Astrocyte (in vitro differentiated cells and primary cell): Measurements from ENCODE around the gene GKN2. TPM values are rescaled to one million over a fixed set of nuclear protein-coding genes. Genes with fewer than 3 reads are reported as not detected.

Experiments
- DNase-seq: peaks from one replicate; pipeline ENCODE4 v3.0.0-alpha.2; 2010; ENCODE audit warnings: low read depth
- FAIRE-seq: peaks from 2 replicates; lab custom pipeline; 2011; peaks lifted over from hg19 to GRCh38; lab: Jason Lieb, UNC
- H2AFZ ChIP-seq: 2 replicates; pipeline ENCODE4 v1.6.0; 2012; ENCODE audit warnings: low read depth, low read length, inconsistent platforms
- H3K27ac ChIP-seq: 2 replicates; pipeline ENCODE4 v1.5.1; 2011; ENCODE audit warnings: low read depth, low read length, inconsistent platforms
- H3K27me3 ChIP-seq: 2 replicates; pipeline ENCODE4 v1.6.0; 2011; ENCODE audit warnings: low read length, inconsistent platforms; ENCODE audit not compliant: insufficient read depth
- H3K36me3 ChIP-seq: 2 replicates; pipeline ENCODE4 v1.5.1; 2011; ENCODE audit warnings: low read length, inconsistent platforms; ENCODE audit not compliant: insufficient read depth
- H3K4me1 ChIP-seq: 2 replicates; pipeline ENCODE4 v1.5.1; 2011; ENCODE audit warnings: low read length, inconsistent platforms; ENCODE audit not compliant: insufficient read depth
- H3K4me2 ChIP-seq: 2 replicates; pipeline ENCODE4 v1.6.0; 2012; ENCODE audit warnings: low read length, inconsistent platforms
- H3K4me3 ChIP-seq: 2 replicates; pipeline ENCODE4 v1.5.1; 2011; ENCODE audit warnings: low read depth, mild to moderate bottlenecking, low read length, inconsistent platforms; ENCODE audit not compliant: insufficient read depth
- H3K79me2 ChIP-seq: 2 replicates; pipeline ENCODE4 v1.6.0; 2012; ENCODE audit warnings: mild to moderate bottlenecking, low read length, inconsistent platforms; ENCODE audit not compliant: insufficient read depth
- H3K9ac ChIP-seq: 2 replicates; pipeline ENCODE4 v1.6.0; 2012; ENCODE audit warnings: mild to moderate bottlenecking, low read length, inconsistent platforms
- H3K9me3 ChIP-seq: 2 replicates; pipeline ENCODE4 v1.5.1; 2012; ENCODE audit warnings: low read depth, mild to moderate bottlenecking, low read length, inconsistent platforms; ENCODE audit not compliant: insufficient read depth
- H4K20me1 ChIP-seq: 2 replicates; pipeline ENCODE4 v1.6.0; 2012; ENCODE audit warnings: low read length, inconsistent platforms; ENCODE audit not compliant: insufficient read depth
- H3K27ac Mint-ChIP-seq: one replicate; pipeline ENCODE4 v1.8.0; 2021; ENCODE audit warnings: mild to moderate bottlenecking, mixed read lengths; ENCODE audit not compliant: unreplicated experiment
- H3K27me3 Mint-ChIP-seq: one replicate; pipeline ENCODE4 v1.8.0; 2021; ENCODE audit warnings: low read depth, mixed read lengths; ENCODE audit not compliant: unreplicated experiment
- H3K36me3 Mint-ChIP-seq: one replicate; pipeline ENCODE4 v1.8.0; 2021; ENCODE audit warnings: low read depth, mixed read lengths; ENCODE audit not compliant: unreplicated experiment
- H3K4me1 Mint-ChIP-seq: one replicate; pipeline ENCODE4 v1.8.0; 2021; ENCODE audit warnings: low read depth, mixed read lengths; ENCODE audit not compliant: unreplicated experiment
- H3K4me3 Mint-ChIP-seq: one replicate; pipeline ENCODE4 v1.8.0; 2021; ENCODE audit warnings: mild to moderate bottlenecking, moderate library complexity, mixed read lengths; ENCODE audit not compliant: unreplicated experiment
- H3K9me3 Mint-ChIP-seq: one replicate; pipeline ENCODE4 v1.8.0; 2021; ENCODE audit warnings: mild to moderate bottlenecking, mixed read lengths; ENCODE audit not compliant: unreplicated experiment
- EZH2 ChIP-seq: IDR thresholded peaks from 2 replicates; pipeline ENCODE4 v1.6.1; 2012; ENCODE audit warnings: mild to moderate bottlenecking, low read length, inconsistent platforms; ENCODE audit not compliant: insufficient read depth
- total RNA-seq: library from RNA; stranded (reverse); gene quantifications from 2 replicates; pipeline ENCODE4 v1.2.1, GENCODE V29; 2021
- TF ChIP-seq, protein P1 (sequence below): IDR thresholded peaks from 2 replicates; pipeline ENCODE4 v1.5.1; 2011; ENCODE audit warnings: low read depth, mild to moderate bottlenecking, inconsistent platforms, low read length, moderate library complexity; ENCODE audit not compliant: insufficient read depth

GKN2 gene
- total RNA-seq, 1 donor from 2014 or later: not detected

DNA sequence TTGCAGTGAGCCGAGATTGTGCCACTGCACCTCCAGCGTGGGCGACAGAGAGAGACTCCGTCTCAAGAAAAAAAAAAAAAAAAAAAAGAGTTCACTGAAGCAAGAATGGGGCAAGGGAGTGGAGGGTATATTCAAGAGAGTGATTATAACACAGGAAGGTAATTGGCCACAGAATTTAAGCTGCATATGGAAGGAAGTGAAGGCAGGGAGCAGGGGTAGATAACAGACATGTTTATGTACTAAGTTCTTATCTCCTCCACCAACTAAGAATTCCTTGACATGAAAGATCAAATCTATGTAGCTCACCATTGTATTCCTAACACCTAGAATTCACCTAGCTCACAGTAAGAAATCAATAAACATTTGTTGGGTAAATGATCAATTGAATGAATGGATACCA lies 37.3 kb downstream of the GKN2 start:
- Histone ChIP-seq H3K9ac (no peak overlapping the region), H3K27me3 (no peaks in the 10 kb centered on the region), H3K4me1 (peaks cover 5% of the 10 kb centered on the region), H2AFZ (no peak overlapping the region), H3K4me3 (no peak overlapping the region), H3K4me2 (no peak overlapping the region), H3K9me3 (no peaks in the 10 kb centered on the region), H3K27ac (no peak overlapping the region), H4K20me1 (no peaks in the 10 kb centered on the region), H3K36me3 (no peaks in the 10 kb centered on the region), H3K79me2 (no peaks in the 10 kb centered on the region)
- Mint-ChIP-seq H3K4me3 (no peak overlapping the region), H3K4me1 (no peaks in the 10 kb centered on the region), H3K36me3 (no peaks in the 10 kb centered on the region), H3K27ac (no peak overlapping the region), H3K9me3 (no peaks in the 10 kb centered on the region), H3K27me3 (no peaks in the 10 kb centered on the region)
- FAIRE-seq (no peak), DNase-seq (no peak)
- no peak for TF ChIP-seq EZH2
- TF ChIP-seq, protein P1, sequence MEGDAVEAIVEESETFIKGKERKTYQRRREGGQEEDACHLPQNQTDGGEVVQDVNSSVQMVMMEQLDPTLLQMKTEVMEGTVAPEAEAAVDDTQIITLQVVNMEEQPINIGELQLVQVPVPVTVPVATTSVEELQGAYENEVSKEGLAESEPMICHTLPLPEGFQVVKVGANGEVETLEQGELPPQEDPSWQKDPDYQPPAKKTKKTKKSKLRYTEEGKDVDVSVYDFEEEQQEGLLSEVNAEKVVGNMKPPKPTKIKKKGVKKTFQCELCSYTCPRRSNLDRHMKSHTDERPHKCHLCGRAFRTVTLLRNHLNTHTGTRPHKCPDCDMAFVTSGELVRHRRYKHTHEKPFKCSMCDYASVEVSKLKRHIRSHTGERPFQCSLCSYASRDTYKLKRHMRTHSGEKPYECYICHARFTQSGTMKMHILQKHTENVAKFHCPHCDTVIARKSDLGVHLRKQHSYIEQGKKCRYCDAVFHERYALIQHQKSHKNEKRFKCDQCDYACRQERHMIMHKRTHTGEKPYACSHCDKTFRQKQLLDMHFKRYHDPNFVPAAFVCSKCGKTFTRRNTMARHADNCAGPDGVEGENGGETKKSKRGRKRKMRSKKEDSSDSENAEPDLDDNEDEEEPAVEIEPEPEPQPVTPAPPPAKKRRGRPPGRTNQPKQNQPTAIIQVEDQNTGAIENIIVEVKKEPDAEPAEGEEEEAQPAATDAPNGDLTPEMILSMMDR: no peak

DNA sequence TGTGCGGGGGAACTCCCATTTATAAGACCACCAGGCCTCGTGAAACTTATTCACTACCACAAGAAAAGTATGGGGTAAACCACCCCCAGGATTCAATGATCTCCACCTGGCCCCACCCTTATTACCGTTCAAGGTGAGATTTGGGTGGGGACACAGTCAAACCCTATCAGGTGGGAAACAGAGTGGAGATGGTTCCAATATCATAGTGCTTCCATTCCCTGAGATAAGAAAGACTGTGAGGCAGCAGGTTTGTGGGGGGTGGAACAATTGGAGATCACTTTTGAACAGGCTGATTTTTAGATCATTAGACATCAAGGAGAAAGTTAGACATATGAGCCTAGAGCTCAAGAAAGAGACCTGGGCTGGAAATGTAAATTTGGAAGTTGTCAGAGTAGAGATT lies 39.3 kb downstream of the GKN2 start:
- Mint-ChIP-seq H3K27me3 (no peaks in the 10 kb centered on the region), H3K36me3 (no peaks in the 10 kb centered on the region), H3K9me3 (no peaks in the 10 kb centered on the region), H3K4me1 (peaks cover 4% of the 10 kb centered on the region), H3K4me3 (no peak overlapping the region), H3K27ac (no peak overlapping the region)
- no peaks in the 10 kb centered on the region for H3K79me2 ChIP-seq
- H3K36me3 ChIP-seq: no peaks in the 10 kb centered on the region
- no peak overlapping the region for H3K9ac ChIP-seq
- FAIRE-seq (no peak), DNase-seq (no peak)
- no peak for TF ChIP-seq EZH2
- TF ChIP-seq, protein P1: no peak
- no peak overlapping the region for H3K27ac ChIP-seq
- H3K27me3 ChIP-seq: no peaks in the 10 kb centered on the region
- peaks cover 9% of the 10 kb centered on the region for H3K4me1 ChIP-seq
- H3K9me3 ChIP-seq: no peaks in the 10 kb centered on the region
- no peak overlapping the region for H3K4me3 ChIP-seq
- H4K20me1 ChIP-seq: no peaks in the 10 kb centered on the region
- no peak overlapping the region for H3K4me2 ChIP-seq
- no peak overlapping the region for H2AFZ ChIP-seq

GRCh38 chr2:68912732-68913131 lies 40.0 kb downstream of the GKN2 start:
- Histone ChIP-seq H3K27me3 (no peaks in the 10 kb centered on the region), H3K79me2 (no peaks in the 10 kb centered on the region), H3K4me3 (no peak overlapping the region), H4K20me1 (no peaks in the 10 kb centered on the region), H2AFZ (no peak overlapping the region), H3K27ac (no peak overlapping the region), H3K36me3 (no peaks in the 10 kb centered on the region), H3K4me2 (no peak overlapping the region), H3K9ac (no peak overlapping the region), H3K4me1 (peaks cover 12% of the 10 kb centered on the region), H3K9me3 (no peaks in the 10 kb centered on the region)
- Mint-ChIP-seq H3K4me3 (no peak overlapping the region), H3K36me3 (no peaks in the 10 kb centered on the region), H3K27me3 (no peaks in the 10 kb centered on the region), H3K4me1 (peaks cover 7% of the 10 kb centered on the region), H3K9me3 (no peaks in the 10 kb centered on the region), H3K27ac (no peak overlapping the region)
- TF ChIP-seq, protein P1: no peak
- no peak for TF ChIP-seq EZH2
- no peak for FAIRE-seq
- DNase-seq: no peak
